GM23338 (cell line): ENCODE data around the gene FGD3. TPM values are rescaled to one million over a fixed set of nuclear protein-coding genes. Genes with fewer than 3 reads are reported as not detected.

Experiments used
- ATAC-seq: fragments of 200-7000 bp; cut with Tn5 transposase; 3 replicates; pipeline ENCODE4 v1.9.1; 2020
- DNase-seq: peaks from one replicate; pipeline ENCODE4 v3.0.0-alpha.2; 2015; ENCODE audit warnings: low spot score
- H2AFZ ChIP-seq: fragments of 200-600 bp; sonication (generic); 2 replicates; pipeline ENCODE4 v1.8.0; 2016; ENCODE audit warnings: antibody characterized with exemption, mild to moderate bottlenecking, moderate library complexity
- H3F3A ChIP-seq: fragments of 200-600 bp; sonication (generic); replicated peaks from 2 replicates; pipeline ENCODE4 v1.8.0; 2017; ENCODE audit warnings: antibody characterized with exemption, mixed run types, low read depth
- H3K27ac ChIP-seq: fragments of 200-600 bp; sonication (generic); 2 replicates; pipeline ENCODE4 v1.6.1; 2016; ENCODE audit warnings: low read depth
- H3K27me3 ChIP-seq: fragments of 200-600 bp; sonication (generic); 2 replicates; pipeline ENCODE4 v1.8.0; 2016; ENCODE audit warnings: mild to moderate bottlenecking, mixed run types, moderate library complexity; ENCODE audit not compliant: insufficient read depth
- H3K36me3 ChIP-seq: fragments of 200-600 bp; sonication (generic); 2 replicates; pipeline ENCODE4 v1.8.0; 2016; ENCODE audit warnings: mild to moderate bottlenecking; ENCODE audit not compliant: insufficient read depth
- H3K4me1 ChIP-seq: fragments of 200-600 bp; sonication (generic); 2 replicates; pipeline ENCODE4 v1.8.0; 2016; ENCODE audit warnings: mild to moderate bottlenecking, moderate library complexity; ENCODE audit not compliant: insufficient read depth
- H3K4me2 ChIP-seq: fragments of 200-600 bp; sonication (generic); 2 replicates; pipeline ENCODE4 v1.7.1; 2017; ENCODE audit warnings: mixed run types
- H3K4me3 ChIP-seq: fragments of 200-600 bp; sonication (generic); 2 replicates; pipeline ENCODE4 v1.6.1; 2016; ENCODE audit warnings: mixed run types
- H3K79me2 ChIP-seq: fragments of 200-600 bp; sonication (generic); replicated peaks from 2 replicates; pipeline ENCODE4 v1.8.0; 2017; ENCODE audit warnings: mild to moderate bottlenecking; ENCODE audit not compliant: insufficient read depth
- H3K9me2 ChIP-seq: fragments of 200-600 bp; sonication (generic); 2 replicates; pipeline ENCODE4 v1.8.0; 2017; ENCODE audit not compliant: insufficient read depth
- H4K20me1 ChIP-seq: fragments of 200-600 bp; sonication (generic); replicated peaks from 2 replicates; pipeline ENCODE4 v1.8.0; 2017; ENCODE audit warnings: mild to moderate bottlenecking; ENCODE audit not compliant: insufficient read depth
- H3K27ac Mint-ChIP-seq: 2 replicates; pipeline ENCODE4 v1.8.0; 2020; ENCODE audit warnings: inconsistent platforms, mild to moderate bottlenecking, moderate library complexity, mixed read lengths
- H3K27me3 Mint-ChIP-seq: 3 replicates; pipeline ENCODE4 v1.8.0; 2022; ENCODE audit warnings: low read depth, mild to moderate bottlenecking, moderate library complexity, mixed read lengths, inconsistent platforms; ENCODE audit not compliant: insufficient read depth, poor library complexity
- H3K36me3 Mint-ChIP-seq: 3 replicates; pipeline ENCODE4 v1.8.0; 2021; ENCODE audit warnings: low read depth, mild to moderate bottlenecking, inconsistent platforms, moderate library complexity, mixed read lengths
- H3K4me1 Mint-ChIP-seq: 3 replicates; pipeline ENCODE4 v1.8.0; 2020; ENCODE audit warnings: mild to moderate bottlenecking, inconsistent platforms, mixed read lengths
- H3K4me3 Mint-ChIP-seq: 3 replicates; pipeline ENCODE4 v1.8.0; 2021; ENCODE audit warnings: moderate library complexity, mild to moderate bottlenecking, inconsistent platforms, mixed read lengths
- H3K9me3 Mint-ChIP-seq: 3 replicates; pipeline ENCODE4 v1.8.0; 2020; ENCODE audit warnings: moderate library complexity, mild to moderate bottlenecking, inconsistent platforms, mixed read lengths
- CREB1 ChIP-seq: fragments of 250-450 bp; sonication (Bioruptor Pico); IDR thresholded peaks from 2 replicates; pipeline ENCODE4 v1.5.0; 2020; ENCODE audit warnings: low read depth, mild to moderate bottlenecking, moderate library complexity
- ETS1 ChIP-seq: IDR thresholded peaks from 2 replicates; pipeline ENCODE4 v1.6.1; 2016; ENCODE audit warnings: antibody characterized with exemption
- EZH2 ChIP-seq: fragments of 200-600 bp; sonication (generic); IDR thresholded peaks from one replicate; pipeline ENCODE4 v1.8.0; 2017; ENCODE audit warnings: antibody characterized with exemption, mild to moderate bottlenecking, low read depth; ENCODE audit not compliant: unreplicated experiment
- EZH2phosphoT487 ChIP-seq: fragments of 200-600 bp; sonication (generic); IDR thresholded peaks from one replicate; pipeline ENCODE4 v1.8.1; 2018; ENCODE audit warnings: antibody characterized with exemption; ENCODE audit not compliant: unreplicated experiment
- JUNB ChIP-seq: IDR thresholded peaks from one replicate; pipeline ENCODE4 v1.6.1; 2016; ENCODE audit warnings: antibody characterized with exemption; ENCODE audit not compliant: unreplicated experiment
- NANOG ChIP-seq: IDR thresholded peaks from 2 replicates; pipeline ENCODE4 v1.6.1; 2016; ENCODE audit warnings: antibody characterized with exemption, borderline replicate concordance
- POLR2AphosphoS5 ChIP-seq: IDR thresholded peaks from 2 replicates; pipeline ENCODE4 v1.6.1; 2016; ENCODE audit warnings: antibody characterized with exemption, low read depth
- REST ChIP-seq: IDR thresholded peaks from one replicate; pipeline ENCODE4 v1.6.1; 2018; ENCODE audit warnings: antibody characterized with exemption; ENCODE audit not compliant: unreplicated experiment
- STAT1 ChIP-seq: IDR thresholded peaks from one replicate; pipeline ENCODE4 v1.6.1; 2016; ENCODE audit warnings: antibody characterized with exemption; ENCODE audit not compliant: unreplicated experiment
- ZNF114 ChIP-seq: fragments of 250-450 bp; sonication (Bioruptor Pico); IDR thresholded peaks from 2 replicates; pipeline ENCODE4 v1.5.0; 2020; ENCODE audit warnings: mild to moderate bottlenecking, moderate library complexity
- ZNF331 ChIP-seq: fragments of 250-450 bp; sonication (Bioruptor Pico); IDR thresholded peaks from 2 replicates; pipeline ENCODE4 v1.5.0; 2020; ENCODE audit warnings: low read depth, mild to moderate bottlenecking, moderate library complexity
- ZNF462 ChIP-seq: fragments of 250-450 bp; sonication (Bioruptor Pico); IDR thresholded peaks from 2 replicates; pipeline ENCODE4 v1.5.0; 2020; ENCODE audit warnings: mild to moderate bottlenecking, moderate library complexity
- polyA plus RNA-seq: library from polyadenylated mRNA; unstranded; fragments of >200 nt; fragmentation: Nextera tagmentation; extraction: Ambion mirVana; gene quantifications from 2 replicates; pipeline ENCODE4 v1.2.1, GENCODE V29; 2016
- total RNA-seq: library from RNA; depleted of rRNA; stranded (reverse); fragments of >200 nt; shearing (Covaris generic); gene quantifications from 2 replicates; pipeline ENCODE4 v1.2.3, GENCODE V29; 2014
- TF ChIP-seq, protein P1 (sequence below), 2 experiments: fragments of 200-600 bp in 1 of 2; sonication (generic) in 1 of 2; conservative IDR thresholded peaks; 2 replicates each; pipeline versions ENCODE4 v1.5.1 to v1.6.1; 2016 to 2017; ENCODE audit warnings: antibody characterized with exemption in 2 of 2, low read depth in 2 of 2, mild to moderate bottlenecking in 2 of 2, moderate library complexity in 1 of 2

FGD3 gene
- total and polyA plus RNA-seq, 2 experiments from 2014 or later = 0.95 to 1.7 TPM

- H2AFZ ChIP-seq = no peak overlapping the region
- H3K79me2 ChIP-seq = no peaks in the 10 kb centered on the region
- DNase-seq = no peak
- no peak for ATAC-seq
- no peak overlapping the region for H3K4me2 ChIP-seq
- H3K4me1 ChIP-seq = no peaks in the 10 kb centered on the region
- H3K9me2 ChIP-seq = no peaks in the 10 kb centered on the region
- peaks cover 3% of the 10 kb centered on the region for H3K27me3 Mint-ChIP-seq
- no peak overlapping the region for H3K4me3 Mint-ChIP-seq
- peaks cover 1% of the 10 kb centered on the region for H3K36me3 Mint-ChIP-seq
- H3K27me3 ChIP-seq = no peaks in the 10 kb centered on the region
- H3K27ac Mint-ChIP-seq = no peak overlapping the region
- no peaks in the 10 kb centered on the region; the same call in 1 of the 2 replicates for H3K36me3 ChIP-seq
- H3F3A ChIP-seq = no peaks in the 10 kb centered on the region
- TF ChIP-seq EZH2 (no peak), ETS1 (no peak), POLR2AphosphoS5 (no peak), REST (no peak), ZNF114 (no peak), CREB1 (no peak), ZNF331 (CRISPR knock-in tag) (no peak), JUNB (no peak), NANOG (no peak), ZNF462 (CRISPR knock-in tag) (no peak), EZH2phosphoT487 (no peak), STAT1 (no peak)
- TF ChIP-seq, protein P1, sequence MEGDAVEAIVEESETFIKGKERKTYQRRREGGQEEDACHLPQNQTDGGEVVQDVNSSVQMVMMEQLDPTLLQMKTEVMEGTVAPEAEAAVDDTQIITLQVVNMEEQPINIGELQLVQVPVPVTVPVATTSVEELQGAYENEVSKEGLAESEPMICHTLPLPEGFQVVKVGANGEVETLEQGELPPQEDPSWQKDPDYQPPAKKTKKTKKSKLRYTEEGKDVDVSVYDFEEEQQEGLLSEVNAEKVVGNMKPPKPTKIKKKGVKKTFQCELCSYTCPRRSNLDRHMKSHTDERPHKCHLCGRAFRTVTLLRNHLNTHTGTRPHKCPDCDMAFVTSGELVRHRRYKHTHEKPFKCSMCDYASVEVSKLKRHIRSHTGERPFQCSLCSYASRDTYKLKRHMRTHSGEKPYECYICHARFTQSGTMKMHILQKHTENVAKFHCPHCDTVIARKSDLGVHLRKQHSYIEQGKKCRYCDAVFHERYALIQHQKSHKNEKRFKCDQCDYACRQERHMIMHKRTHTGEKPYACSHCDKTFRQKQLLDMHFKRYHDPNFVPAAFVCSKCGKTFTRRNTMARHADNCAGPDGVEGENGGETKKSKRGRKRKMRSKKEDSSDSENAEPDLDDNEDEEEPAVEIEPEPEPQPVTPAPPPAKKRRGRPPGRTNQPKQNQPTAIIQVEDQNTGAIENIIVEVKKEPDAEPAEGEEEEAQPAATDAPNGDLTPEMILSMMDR (conservative IDR thresholded peaks at IDR 0.05; ENCODE audit: low read depth in 2 of 2) = no peak
- peaks cover under 1% of the 10 kb centered on the region; the same call in 2 of the 3 replicates for H3K9me3 Mint-ChIP-seq
- no peak overlapping the region for H3K4me3 ChIP-seq
- H3K4me1 Mint-ChIP-seq = peaks cover 4% of the 10 kb centered on the region; the same call in 1 of the 3 replicates
- no peaks in the 10 kb centered on the region for H4K20me1 ChIP-seq
- H3K27ac ChIP-seq = no peak overlapping the region
These were observed 133.1 kb downstream of the FGD3 start for GRCh38 chr9:93080406-93080805.
